ENCODE results near the gene C2CD3. TPM values are rescaled to one million over a fixed set of nuclear protein-coding genes. Genes with fewer than 3 reads are reported as not detected.

C2CD3 gene
- total RNA-seq, 4 donors from 2014 or later = 17.5 to 34.0 (median 19.0) TPM

DNA sequence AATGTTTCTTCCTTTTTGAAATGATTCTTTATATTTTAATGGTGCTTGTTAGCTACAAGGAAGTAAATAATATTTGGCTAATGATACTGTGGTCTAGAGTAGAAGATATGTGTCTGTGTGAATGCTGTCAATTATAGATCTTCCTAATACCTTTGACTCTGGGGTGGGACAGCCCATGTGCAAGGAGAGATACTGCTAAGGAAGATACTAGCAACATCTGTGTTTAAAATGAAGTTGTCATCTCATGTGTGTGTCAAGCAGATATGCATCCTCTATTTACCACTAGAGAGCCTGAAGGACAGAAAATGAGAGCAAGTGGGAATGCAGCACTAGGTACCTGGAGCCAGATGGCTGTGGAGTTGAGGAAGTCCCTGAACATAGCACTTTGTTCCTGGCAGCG, 34.4 kb upstream of the C2CD3 start:
- ATAC-seq (ENCODE audit: low FRiP score) (no peak), DNase-seq (ENCODE audit: low spot score) (no peak)
- TF ChIP-seq, protein P1, sequence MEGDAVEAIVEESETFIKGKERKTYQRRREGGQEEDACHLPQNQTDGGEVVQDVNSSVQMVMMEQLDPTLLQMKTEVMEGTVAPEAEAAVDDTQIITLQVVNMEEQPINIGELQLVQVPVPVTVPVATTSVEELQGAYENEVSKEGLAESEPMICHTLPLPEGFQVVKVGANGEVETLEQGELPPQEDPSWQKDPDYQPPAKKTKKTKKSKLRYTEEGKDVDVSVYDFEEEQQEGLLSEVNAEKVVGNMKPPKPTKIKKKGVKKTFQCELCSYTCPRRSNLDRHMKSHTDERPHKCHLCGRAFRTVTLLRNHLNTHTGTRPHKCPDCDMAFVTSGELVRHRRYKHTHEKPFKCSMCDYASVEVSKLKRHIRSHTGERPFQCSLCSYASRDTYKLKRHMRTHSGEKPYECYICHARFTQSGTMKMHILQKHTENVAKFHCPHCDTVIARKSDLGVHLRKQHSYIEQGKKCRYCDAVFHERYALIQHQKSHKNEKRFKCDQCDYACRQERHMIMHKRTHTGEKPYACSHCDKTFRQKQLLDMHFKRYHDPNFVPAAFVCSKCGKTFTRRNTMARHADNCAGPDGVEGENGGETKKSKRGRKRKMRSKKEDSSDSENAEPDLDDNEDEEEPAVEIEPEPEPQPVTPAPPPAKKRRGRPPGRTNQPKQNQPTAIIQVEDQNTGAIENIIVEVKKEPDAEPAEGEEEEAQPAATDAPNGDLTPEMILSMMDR (IDR thresholded peaks at IDR 0.05) = no peak

DNA sequence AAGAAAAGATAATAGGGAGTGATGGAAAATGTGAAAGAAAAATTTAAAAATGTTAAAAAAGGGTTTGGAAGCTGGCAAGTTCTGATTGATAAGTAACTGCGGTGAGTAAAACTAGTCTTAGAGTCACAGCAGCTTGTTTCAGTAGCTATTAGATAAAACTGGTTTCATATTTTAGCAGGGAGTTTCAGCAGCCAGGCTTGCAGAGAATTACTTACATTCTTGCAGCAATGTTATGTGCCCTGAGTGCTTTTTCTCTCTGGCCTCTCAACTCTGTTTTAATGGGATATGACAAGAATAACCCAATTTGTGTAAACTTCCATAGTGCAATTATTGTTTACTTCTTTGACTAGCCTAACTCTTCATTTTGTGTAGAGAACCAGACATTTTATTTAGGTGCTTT, 33.9 kb upstream of the C2CD3 start:
- no peak for ATAC-seq (ENCODE audit: low FRiP score)
- DNase-seq (ENCODE audit: low spot score) = no peak
- TF ChIP-seq, protein P1 (IDR thresholded peaks at IDR 0.05) = no peak

DNA sequence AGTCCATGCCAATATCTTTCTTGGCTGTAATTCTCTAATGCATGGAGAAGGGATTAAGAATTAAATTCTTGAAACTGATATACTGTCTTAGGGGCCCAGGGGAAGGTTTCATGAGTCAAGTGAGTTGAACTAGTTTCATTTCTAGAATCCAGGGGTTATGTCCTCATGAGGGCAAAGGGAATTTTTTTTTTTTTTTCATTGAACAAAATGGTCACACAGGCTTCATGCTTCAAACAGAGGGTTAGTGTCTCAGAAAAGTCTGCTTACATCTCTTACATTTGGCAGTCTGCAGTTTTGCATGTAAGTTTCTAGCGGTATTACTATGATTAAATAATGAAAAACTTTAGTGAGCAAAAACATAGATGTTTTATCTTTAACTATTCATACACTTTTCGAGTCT, 33.2 kb upstream of the C2CD3 start:
- DNase-seq (ENCODE audit: low spot score) = no peak
- TF ChIP-seq, protein P1 (IDR thresholded peaks at IDR 0.05) = no peak
- ATAC-seq (ENCODE audit: low FRiP score) = no peak

DNA sequence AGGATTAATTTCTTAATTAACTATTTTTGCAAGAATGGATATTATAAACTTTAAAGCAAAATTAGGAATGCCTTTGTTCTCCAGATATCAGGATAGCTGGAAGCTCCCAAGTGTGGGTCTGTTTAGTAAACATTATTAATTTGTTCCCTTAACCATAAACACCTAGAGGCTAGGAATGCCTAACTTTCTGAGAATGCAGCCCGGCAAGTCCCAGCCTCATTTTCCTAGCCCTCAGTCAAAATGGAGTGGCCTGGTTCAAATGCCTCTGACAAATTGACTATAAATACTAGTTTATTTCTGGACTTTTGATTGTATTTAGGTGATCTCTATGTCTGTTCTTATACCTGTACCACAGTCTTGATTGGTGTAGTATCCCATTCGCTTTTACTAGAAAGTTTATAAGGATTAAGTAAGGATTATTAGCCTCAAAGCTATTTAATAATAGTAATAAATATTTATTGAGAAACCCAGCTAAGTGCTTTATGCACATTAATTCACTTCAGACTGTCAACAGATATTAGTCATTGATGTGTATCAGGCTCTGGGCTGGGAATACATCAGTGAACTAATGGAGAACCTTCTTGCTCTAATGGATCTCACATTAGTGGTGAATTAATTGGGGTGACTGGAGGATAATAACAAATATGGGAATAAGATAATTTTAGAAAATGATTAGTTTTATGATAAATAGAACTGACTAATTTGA, 26.1 kb upstream of the C2CD3 start:
- no peak for ATAC-seq (ENCODE audit: low FRiP score)
- TF ChIP-seq, protein P1 (IDR thresholded peaks at IDR 0.05) = no peak
- no peak for DNase-seq (ENCODE audit: low spot score)

DNA sequence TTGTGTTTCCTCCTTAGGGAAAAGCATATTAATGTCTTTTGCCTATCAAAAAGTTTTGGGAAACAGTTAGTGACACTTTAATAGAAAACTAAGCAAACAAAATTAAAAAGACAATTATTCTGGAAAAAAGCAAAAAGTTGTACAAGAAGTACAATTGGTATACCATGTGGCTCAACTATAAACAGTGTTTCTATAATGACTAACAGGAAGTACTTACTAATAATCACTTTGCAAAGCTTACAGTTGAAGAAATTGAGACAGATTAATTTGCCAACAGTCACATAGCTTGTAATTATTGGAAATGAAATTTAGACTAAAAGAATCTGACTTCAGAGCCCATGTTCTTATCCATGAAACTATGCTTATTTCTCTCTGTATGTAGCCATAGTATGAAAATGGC, 25.0 kb upstream of the C2CD3 start:
- TF ChIP-seq, protein P1 (IDR thresholded peaks at IDR 0.05) = no peak
- ATAC-seq (ENCODE audit: low FRiP score) (no peak), DNase-seq (ENCODE audit: low spot score) (no peak)

DNA sequence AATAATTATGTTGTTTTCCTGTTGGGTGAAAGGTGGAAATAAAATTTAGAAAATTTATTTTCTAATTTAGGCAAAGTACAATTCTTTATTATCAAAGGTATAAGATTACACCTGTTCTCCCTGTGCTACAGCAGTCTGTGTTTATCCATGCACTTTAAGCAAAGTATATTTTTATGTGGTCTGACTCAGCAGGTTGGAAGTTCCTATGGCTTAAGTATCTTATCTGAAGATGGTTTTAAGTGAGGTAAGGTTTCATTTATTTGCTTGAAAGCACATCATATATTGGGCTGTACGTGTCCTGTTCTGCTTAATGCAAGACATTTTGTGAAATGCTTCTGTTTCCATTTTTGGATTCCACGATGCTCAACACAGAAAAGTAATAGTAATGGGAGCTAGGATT, 14.9 kb upstream of the C2CD3 start:
- no peak for DNase-seq (ENCODE audit: low spot score)
- TF ChIP-seq, protein P1 (IDR thresholded peaks at IDR 0.05) = no peak
- no peak for ATAC-seq (ENCODE audit: low FRiP score)

DNA sequence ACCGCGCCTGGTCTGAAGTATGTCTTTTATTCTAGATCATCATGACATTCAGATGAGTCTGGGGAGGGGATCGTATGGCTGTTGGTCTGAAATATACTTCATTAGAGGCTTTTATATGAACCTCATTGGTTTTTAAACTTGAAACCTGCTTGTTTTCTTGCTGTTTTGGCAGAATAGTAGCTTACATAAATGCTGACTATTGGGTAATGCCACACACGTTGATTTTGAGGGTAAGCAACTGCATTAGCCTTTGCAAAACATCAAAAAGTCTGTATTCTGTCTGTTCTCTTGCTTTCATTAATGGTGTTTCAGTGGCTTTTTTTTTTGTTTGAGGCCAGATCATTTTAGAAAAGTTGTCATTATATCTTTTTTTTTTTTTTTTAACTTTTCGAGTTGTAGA, 14.5 kb upstream of the C2CD3 start:
- no peak for DNase-seq (ENCODE audit: low spot score)
- TF ChIP-seq, protein P1 (IDR thresholded peaks at IDR 0.05) = no peak
- no peak for ATAC-seq (ENCODE audit: low FRiP score)
